GM21390 (cell line): ENCODE data around the gene RFXANK.

Source experiments
- ATAC-seq: cut with Tn5 transposase; IDR thresholded peaks from one replicate; pipeline ENCODE4 v1.9.1; 2021; ENCODE audit not compliant: unreplicated experiment

Gene RFXANK

GRCh38 chr19:19226663-19227062, 34.6 kb downstream of the RFXANK start:
- no peak for ATAC-seq

GRCh38 chr19:19227217-19227616, 35.2 kb downstream of the RFXANK start:
- ATAC-seq: no peak

- no peak for ATAC-seq
Observed at GRCh38 chr19:19229701-19230100, 37.6 kb downstream of the RFXANK start.

DNA sequence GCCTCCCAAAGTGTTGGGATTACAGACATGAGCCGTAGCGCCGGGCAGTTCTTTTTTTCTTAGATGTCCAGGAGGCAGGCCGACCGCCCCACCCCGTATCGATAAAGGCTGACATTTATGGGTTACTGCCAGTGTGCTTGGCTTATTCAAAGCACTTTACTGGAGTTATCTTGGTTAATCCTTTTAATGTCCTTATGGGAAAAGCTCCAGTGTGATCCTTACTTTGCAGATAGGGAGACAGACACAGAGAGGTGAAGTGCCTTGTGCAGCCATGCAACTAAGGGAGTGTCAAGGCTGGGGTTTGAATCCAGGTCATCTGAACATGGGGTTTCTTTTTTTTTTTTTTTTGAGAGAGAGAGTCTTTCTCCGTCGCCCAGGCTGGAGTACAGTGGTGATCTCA, 38.9 kb downstream of the RFXANK start:
- no peak for ATAC-seq

DNA sequence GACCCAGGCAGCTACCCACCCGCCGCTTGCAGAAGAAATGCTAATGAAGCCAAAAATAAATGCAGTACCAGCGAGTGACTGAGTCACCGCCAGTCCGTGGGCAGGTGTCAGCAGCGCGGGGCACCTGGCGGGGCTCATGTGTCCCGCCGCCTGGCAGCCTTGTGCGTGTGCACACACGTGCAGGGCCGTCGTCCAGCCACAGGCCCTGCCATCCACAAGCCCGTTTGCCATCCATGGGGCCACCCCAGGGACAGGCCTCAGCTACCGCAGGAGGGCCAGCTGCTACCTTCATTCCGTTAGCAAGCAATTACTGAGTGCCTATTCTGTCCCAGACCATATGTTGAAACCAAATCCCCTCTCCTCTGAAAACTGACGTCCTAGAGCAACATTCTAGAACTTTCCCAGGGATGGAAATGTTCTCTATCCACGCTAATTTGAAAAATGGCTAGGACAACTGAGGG, 40.2 kb downstream of the RFXANK start:
- ATAC-seq: no peak

DNA sequence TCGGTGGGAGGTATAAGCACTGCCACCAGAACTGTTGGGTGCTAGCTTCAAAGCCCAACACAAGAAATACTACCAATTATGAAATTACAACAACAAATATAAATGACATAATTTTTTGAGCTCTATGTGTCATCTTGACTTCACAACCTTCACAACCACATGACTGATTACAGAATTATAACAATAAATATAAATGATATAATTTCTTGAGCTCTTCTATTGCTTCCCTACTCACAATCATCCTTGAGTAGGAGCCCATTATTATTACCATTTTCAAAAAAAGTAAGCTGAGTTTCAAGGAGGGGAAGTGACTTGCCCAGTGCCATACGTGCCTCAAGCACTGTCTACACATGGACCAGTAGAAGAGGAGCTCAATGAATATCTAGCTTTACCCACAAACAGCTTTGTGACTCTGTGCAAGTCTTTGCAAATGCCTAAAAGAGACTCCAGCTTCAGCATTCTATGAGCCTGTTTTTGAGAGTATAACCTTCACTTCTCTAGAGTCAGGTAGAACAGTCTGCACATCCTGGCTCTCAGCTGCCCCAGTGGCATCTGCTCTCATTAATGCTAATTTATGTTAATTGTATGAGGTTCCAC, 42.3 kb downstream of the RFXANK start:
- ATAC-seq: no peak

DNA sequence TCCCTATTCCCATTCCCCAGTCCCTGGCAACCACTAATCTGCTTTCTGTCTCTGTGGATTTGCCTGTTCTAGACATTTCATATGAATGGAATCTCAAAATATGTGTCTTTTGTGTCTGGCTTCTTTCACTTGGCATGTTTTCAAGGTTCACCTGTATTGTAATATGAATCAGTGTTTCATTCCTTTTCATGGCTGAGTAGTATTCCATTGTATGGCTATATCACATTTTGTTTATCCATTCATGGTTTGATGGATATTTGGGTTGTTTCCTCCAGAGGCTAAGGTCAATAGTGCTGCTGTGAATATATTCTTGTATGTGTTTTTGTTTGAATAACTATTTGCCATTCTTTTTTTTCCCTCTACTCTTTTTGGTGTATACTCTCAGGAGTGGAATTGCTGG, 44.1 kb downstream of the RFXANK start:
- ATAC-seq: no peak

- ATAC-seq: no peak
Observed at GRCh38 chr19:19238126-19238894, 46.3 kb downstream of the RFXANK start.

DNA sequence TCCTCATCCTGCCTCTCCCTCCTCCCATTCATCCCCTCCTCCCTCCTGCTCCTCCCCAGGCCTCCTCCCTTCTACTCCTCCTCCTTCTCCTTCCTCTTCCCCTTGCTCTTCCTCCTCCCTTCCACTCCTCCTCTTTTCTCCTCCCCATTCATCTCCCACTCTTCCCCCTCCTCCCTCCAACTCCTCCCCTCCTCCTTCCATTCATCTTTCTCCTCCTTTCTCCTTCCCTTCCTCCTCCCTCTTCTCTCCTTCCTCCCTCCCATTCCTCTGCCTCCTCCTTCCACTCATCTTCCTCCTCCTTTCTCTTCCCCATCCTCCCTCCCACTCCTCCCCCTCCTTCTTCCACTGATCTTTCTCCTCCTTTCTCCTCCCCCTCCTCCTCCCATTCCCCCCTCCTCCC, 47.6 kb downstream of the RFXANK start:
- ATAC-seq: no peak

- no peak for ATAC-seq
Observed at GRCh38 chr19:19240476-19240875, 48.4 kb downstream of the RFXANK start.

- no peak for ATAC-seq
Observed at GRCh38 chr19:19250196-19250801, 58.2 kb downstream of the RFXANK start.
